Fibroblast of skin of right quadriceps (primary cell): ENCODE measurements around the gene SERAC1.
"Not testable (repeated sequence)": the region's sequence is repeated elsewhere in the genome, so short reads cannot be mapped to it uniquely, and the experiment has no call there.

Source experiments
- DNase-seq: peaks from one replicate; pipeline ENCODE4 v3.0.0-alpha.2; 2013

The SERAC1 gene

DNA sequence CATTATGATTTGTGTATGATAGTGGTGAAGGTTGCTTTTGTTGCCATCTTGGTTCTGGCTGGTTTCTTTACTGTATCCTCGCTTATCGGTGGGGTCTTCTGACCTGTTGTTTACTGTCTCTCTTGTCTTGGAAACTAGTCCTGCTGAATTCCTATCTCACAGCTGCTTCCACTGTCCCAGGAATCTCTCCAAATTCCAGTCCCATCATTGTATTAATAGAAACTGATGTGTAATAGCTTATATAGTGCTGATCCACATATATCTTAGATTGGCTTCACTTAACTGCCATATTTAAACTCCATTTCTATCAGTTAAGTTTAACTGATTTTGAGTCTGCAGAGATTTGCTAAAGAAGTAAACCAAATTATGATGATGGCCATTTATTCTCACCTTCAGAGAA, 6.0 kb upstream of the SERAC1 start:
- peak; percentile 37 for DNase-seq

DNA sequence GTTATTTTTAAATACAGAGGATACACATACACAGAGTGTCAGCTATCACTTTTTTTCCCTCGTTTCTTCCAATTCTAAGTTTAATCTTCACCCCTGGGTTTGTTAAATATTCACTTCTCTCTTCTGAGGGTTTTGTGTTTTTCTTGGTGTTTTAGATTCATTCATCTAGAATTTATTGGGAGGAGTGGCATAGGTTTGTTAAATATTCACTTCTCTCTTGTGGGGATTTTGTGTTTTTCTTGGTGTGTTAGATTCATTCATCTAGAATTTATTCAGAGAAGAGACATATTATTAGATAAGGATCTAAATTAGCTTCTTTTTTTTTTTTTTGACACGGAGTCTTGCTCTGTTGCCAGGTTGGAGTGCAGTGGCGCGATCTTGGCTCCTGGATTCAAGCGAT, 3.9 kb upstream of the SERAC1 start:
- DNase-seq = no peak

DNA sequence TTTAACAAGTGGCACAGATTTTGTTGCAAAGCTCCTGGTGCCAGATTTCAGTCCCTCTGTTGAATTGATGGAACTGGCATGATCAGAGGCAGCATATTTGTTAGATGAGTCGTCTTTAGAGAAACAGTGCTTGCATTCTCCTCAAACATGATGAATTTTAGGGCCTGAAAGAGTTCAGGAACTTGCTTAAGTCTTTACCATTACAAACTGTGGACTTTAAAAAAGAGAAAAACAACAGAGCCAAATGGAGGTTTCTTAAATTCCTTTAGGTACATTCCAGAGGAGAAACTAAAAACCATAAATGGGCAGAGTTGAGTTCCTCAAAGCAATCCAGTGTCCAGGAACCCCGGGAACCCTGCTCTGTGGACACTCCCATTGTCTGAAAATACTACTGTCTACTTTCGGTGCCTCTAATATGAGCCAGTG, 2.6 kb upstream of the SERAC1 start:
- peak; percentile 90 for DNase-seq

DNA sequence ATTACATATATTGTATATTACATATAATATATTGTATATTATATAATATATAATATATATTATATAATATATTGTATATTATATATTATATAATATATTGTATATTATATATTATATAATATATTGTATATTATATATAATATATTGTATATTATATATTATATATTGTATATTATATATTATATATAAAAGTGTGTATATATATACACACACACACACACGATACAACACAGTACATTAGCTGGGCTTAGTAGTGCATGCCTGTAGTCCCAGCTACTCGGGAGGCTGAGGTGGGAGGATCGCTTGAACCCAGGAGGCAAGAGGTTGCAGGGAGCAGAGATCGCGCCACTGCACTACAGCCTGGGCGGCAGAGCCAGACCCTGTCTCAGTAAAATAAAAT, 1.6 kb upstream of the SERAC1 start:
- DNase-seq = not testable (repeated sequence)

DNA sequence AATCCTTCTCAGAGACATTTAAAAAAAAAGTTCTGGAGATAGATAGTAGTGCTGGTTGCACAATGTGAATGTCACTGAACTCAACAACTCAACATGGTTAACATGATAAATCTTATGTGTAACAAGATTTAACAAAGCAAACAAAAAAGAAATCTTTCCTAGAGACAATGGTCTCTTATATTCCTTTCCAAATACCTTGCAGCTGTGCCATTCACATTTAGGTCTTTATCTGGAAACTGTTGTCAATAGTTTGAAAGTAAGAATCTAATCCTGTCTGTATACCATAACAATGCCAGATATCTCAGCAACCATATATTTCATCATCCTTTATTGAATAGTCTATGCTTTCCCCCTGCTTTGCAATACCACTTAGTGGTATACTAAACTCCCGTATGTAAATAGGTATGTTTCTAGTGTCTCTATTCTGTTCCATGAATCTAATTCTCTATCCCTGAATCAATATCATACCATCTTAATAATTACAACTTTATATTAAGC, 2.1 kb downstream of the SERAC1 start:
- no peak for DNase-seq

DNA sequence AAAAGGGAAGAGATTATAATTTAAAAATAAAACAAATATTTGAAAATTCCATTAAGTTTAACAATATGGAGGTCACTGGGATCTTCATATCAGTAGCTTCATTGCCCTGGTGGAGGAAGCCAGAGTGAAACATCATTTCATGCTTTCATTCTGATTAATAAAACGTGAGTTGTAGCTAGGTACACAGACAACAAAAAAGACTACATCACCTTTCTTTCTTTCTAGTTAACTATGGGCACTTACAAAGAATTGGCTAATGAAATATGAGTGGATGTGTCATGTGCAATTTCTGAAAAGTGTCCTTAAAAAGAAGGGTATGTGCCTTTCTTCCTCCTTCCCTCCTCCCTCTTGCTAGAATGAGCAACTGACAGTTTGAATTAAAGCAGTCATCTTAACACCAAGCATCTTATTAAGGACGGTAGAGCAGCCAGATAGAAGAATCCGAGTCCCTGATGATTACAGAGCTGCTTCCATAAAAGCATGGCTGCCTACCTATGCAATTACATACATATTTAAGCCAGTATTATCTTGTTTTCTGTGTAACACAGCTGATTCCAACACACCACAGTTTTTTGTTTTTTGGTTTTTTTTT, 3.4 kb downstream of the SERAC1 start:
- DNase-seq = no peak

DNA sequence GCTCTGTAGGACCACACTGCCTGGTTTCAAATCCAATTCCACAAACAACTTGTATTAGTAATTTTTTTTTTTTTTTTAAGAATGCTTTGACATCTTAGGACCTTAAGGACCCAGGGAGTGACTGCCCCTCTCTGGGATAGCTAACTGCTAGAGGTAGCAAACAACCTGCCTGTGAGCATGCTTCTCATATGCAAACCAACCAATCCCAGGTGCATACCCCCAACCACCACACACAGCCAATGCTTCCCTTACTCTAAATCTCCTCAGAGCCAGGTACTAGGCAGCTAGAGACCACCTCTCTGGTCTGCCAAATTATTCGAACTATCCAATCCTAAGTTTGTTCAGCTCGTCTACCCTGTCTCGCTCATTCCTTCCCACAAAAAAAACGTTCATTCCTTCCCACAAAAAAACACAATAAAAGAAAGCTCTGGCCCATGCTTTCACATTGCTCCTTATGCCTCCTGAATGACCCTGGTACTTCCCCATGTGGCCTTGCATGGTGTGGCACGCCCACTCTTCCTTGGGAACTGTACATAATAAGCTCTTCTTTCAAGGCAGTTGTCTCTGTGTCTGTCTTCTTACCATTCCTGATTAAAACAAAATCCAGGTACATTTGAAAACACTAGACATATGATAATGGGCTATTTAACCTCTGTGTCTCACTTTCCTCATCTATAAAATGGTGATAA, 6.4 kb downstream of the SERAC1 start:
- DNase-seq = no peak

DNA sequence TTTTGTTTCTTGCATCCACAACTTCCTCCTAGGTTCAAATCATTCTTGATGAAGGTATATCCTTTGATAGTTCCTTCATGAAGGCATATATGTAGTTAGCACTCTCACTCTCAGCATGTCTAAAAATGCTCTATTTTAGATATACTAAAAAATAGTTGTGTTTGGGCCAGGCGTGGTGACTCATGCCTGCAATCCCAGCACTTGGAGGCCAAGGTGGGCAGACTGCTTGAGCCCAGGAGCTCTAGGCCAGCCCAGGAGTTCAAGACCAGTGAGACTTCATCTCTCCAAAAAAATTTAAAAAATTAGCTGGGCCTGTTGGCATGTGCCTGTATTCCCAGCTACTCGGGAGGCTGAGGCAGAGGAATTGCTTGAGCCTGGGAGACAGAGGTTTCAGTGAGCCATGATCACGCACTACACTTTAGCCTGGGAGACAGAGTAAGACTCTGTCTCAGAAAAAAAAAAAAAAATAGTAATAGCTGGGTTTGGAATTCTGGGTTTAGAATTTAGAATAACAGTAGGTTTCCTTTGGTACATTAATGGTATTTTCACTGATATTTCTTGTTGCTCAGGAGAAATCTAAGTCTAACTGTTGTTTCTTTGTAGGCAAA, 7.0 kb downstream of the SERAC1 start:
- peak; percentile 49 for DNase-seq

DNA sequence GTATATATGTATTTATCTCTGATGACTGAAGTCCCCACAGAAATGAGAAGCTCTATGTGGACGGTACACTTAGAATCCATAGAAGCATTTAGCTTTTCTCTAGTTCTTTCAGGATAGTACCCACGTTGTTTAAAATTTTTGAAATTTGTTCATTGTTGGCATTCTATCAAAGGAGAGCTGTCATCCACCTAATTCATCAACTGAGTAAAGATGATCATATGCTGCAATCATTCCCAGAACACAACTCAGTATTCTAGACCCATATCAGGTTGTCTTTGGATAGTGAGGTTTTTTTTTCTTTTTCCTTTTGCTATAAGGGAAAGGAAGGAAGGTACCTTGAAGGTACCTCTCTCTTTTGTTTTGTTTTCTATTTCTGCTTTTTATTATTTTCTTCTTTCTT, 9.3 kb downstream of the SERAC1 start:
- peak; percentile 17 for DNase-seq

DNA sequence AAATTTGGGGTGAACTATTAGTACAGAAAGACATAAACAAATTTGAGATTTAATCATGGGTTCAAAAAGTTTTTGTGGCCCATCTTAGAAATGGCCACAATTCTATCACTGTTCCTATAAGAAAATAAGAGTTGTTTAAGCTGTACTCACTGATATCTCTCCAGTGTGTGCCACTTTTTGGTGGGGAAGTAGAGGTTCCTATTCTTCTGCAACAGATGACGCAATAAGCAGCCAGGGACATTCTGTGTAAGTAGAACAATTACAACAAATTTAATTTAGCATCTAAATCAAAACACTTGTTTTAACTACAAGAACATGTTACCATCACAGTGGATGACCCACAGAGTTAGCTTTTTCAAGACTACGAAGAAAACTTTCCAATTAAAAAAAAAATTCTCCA, 9.9 kb downstream of the SERAC1 start:
- no peak for DNase-seq

DNA sequence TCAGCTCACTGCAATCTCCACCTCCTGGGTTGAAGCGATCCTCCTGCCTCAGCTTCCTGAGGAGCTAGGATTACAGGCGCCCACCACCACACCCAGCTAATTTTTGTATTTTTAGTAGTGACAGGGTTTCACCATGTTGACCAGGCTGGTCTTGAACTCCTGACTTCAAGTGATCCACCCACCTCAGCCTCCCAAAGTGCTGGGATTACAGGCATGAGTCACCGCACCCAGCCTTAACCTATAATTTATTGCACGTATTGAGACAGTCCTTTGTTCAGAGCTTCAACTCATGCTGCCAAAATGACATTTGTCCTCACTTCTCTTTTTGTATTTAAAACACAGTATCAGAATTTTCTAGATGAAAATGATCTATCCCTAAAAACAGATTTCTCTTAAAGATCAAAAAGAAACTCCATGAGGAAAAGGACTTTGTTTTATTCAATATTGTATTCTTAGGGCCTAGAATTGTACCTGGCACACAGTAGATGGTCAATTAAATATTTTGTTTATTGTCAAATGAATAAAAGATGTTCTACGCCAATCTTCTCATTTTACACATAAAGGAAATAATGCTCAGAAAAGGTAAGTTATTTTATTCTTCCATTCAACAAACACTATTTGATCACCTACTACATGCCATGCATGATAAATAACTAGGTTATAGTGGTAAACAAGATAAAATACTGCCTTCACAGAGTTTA, 10.8 kb downstream of the SERAC1 start:
- no peak for DNase-seq

DNA sequence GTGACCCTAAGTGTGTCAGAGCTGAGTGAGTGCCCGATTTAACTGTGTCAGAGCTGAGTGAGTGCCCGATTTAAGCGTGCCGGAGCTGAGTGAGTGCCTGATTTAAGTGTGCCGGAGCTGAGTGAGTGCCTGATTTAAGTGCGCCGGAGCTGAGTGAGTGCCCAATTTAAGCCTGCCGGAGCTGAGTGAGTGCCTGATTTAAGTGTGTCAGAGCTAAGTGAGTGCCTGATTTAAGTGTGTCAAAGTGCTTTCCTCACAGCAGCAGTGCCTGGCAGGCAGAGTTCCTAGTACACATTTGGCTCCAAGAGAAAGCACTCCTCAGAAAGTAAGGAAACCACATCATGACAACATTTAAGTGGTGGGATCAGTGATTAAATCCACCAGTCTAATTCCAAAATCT, 13.2 kb downstream of the SERAC1 start:
- DNase-seq = no peak

DNA sequence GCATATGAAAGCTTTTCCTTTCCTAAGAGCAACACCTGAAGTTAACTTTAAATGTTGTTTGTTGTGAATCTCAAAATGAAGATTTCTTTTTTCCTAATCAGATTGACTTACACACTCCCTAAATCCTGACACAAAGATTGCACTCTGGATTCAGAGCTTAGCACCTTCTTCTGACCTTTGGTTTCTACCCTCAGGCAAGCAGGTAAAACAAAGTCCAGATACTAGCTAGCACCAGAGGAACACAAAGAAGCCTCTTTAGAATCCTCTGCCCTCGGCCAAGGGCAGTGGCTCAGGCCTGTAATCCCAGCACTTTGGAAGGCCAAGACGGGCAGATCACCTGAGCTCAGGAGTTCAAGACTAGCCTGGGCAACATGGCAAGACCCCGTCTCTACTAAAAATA, 14.5 kb downstream of the SERAC1 start:
- DNase-seq = no peak

DNA sequence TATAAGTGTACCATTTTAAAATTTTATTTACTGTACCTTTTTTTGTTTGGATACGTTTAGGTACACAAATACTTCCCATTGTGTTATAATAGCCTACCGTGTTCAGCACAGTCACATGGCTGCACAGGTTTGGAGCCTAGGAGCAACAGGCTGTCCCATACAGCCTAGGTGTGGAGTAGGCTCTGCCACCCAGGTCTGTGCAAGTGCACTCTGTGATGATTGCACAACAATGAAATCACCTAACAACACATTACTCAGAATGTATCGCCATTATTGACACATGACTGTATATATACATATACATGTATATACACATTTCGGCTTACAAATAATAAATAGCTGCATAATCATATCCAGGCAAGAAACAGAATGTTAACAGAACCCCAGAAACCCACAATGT, 15.4 kb downstream of the SERAC1 start:
- DNase-seq = no peak

DNA sequence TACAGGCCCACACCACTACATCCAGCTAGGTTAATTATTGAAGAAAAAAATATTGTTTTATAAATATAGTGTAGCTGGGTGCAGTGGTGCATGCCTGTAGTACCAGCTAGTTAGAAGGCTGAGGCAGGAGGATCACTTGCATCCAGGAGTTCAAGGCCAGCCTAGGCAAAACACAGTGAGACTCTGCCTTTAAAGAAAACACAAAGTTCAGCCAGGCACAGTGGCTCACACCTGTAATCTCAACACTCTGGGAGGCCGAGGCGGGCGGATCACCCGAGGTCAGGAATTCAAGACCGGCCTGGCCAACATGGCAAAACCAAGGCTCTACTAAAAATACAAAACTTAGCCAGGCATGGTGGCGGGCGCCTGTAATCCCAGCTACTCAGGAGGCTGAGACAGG, 16.0 kb downstream of the SERAC1 start:
- not testable (repeated sequence) for DNase-seq

DNA sequence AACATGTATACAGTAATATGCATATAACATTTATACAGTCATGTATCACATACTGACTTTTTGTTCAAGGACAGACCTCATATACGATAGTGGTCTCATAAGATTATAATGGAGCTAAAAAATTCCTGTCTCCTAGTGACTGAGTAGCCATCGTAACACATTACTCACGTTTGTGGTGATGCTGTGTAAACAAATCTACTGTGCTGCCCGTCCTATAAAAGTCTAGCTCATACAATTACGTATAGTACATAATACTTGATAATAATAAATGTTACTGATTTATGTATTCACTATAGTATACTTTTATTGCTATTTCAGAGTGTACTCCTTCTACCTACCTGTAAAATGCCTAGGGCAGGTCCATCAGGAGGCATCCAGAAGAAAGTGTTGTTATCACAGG, 17.4 kb downstream of the SERAC1 start:
- DNase-seq = peak; percentile 65

DNA sequence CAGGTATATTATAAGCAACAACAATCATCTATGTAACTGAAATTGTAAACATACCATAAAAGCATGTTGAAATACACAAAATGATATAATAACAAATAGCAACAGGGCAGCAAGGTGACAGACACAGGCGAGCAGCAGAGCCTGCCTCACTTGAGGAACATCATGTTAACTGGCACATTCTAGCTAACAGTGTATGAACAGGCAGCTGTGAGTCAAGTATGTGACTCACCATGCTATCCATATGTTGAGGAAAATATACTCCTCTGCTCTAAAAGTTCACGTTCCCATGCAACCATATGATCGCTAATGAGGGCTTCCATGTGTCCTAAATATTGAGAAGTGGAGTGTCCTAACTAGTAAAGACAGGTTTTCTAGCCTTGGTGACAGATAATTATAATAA, 18.4 kb downstream of the SERAC1 start:
- peak; percentile 75 for DNase-seq

DNA sequence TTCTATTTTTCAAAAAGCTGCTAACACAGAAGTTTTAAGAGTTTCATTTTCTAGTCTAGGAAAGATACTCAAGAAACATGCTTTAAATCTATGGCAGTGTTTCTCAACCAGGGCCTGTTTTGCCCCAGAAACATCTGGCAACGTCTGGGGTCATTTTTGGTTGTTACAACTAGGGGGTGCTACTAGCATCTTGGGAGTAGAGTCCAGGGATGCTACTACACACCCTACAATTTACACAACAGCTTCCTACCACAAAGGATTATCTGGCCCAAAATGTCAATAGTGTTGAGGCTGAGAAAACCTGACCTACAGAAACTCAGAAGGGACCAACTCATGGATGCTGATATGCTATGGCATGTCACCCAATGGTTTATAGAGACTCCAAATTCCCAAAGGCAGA, 24.4 kb downstream of the SERAC1 start:
- DNase-seq = no peak

DNA sequence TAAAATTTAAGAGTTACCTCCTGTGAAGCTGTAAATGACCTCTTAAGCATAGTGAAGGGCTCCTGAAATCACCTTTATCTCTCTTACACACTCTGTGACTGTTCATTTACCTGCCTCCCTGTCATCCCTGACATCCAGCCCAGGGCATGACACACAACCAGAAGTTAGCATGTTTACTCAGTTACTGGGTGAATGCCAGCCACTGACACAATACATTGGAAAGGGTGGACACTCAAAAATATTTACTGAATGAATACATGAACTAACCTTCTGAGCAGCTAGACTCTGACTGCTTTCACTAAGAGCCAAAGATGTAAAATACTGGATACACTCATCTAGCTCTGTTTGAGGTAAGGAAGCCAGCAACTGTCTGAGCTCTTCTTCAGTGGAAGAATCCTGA, 25.3 kb downstream of the SERAC1 start:
- peak; percentile 64 for DNase-seq

DNA sequence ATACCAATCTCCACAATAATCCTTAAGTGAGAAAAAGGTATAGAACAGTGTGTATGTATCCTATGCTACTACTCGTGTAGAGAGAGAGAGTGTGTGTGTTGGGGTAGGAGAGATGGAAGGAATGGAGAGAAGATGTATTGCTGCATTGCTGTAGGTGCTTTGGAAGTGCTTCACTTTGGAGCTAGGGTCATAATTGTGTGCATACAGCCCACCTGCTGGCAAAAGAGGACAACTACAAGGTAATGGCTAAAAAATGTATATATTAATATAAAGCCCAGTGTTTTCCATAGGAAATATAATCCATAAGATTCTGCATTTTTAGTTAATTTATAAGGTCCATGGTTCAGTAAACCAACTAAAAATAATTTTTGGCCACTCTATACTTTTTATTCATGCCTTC, 36.1 kb downstream of the SERAC1 start:
- peak; percentile 47 for DNase-seq

DNA sequence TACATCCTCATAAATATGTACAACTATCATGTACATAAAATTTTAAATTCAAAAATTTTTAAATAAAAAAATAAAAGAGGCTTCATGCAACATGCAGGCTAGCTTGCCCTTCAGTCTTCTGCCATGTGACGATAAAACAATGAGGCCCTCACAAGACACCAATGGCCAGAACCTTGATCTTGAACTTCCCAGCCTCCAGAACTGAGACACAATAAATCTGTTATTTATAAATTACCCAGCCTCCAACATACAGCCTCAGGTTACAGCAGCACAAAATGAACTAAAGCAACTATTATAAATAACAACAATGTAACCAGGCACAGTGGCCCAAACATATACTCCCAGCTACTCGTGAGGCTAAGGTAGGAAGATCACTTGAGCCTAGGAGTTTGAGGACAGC, 42.8 kb downstream of the SERAC1 start:
- DNase-seq = no peak

DNA sequence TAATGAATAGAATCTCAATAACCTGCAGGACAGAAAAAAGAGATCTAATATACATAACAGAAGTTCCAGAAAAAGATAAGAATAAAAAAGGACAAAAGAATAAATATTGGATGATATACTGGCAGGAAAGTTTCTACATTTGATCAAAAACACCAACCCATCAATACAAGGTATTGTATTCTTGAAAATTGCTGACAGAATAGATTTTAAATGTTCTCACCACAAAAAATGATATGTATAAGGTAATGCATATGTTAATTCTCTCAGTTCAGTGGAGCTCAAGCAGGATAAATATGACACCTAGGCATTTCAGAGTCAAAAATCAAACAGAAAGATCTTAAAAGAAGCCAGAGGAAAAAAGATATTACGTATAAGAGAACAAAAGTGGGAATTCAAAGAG, 43.8 kb downstream of the SERAC1 start:
- no peak for DNase-seq

DNA sequence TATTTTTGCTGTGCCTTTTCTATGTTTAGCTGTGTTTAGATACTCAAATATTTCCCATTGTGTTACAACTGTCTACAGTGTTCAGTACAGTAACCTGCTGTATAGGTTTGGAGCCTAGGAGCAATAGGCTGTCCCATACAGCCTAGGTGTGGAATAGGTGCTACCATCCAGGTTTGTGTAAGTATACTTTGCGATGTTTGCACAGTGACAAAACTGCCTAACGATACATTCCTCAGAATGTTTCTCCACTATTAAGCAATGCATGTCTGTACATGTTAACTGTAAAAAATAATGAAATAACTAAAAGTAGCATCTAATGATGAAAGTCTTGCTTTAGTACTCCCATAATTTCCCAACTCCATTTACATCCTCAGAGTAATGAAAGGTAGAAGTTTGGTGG, 46.0 kb downstream of the SERAC1 start:
- DNase-seq = no peak

DNA sequence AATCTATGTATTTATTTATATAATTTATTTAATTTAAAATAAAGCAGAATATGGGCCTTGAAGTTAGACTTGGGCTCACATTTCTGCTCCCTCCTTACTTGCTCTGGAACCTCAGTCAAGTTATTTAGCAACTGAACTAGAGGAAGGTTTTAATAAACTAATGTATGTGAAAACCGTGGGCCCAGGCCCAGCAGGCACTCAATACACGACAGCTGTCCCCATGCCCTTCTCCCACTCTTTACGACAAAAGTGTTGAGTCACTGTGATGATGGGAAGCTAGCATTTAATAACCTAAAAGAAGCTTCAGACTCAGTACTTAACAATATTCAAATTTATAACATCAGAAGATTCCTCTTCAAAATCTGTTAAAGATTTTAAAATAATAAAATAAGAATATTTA, 46.7 kb downstream of the SERAC1 start:
- no peak for DNase-seq
